GM19438 (cell line): Measurements from ENCODE around the gene TLE2.
A peak's percentile ranks its signal among the peaks of the same experiment; 100 is the strongest.
"Not testable (repeated sequence)": the region's sequence is repeated elsewhere in the genome, so short reads cannot be mapped to it uniquely, and the experiment has no call there.

ENCODE experiments used
- ATAC-seq: cut with Tn5 transposase; IDR thresholded peaks from one replicate; pipeline ENCODE4 v1.9.1; 2021; ENCODE audit warnings: low read depth; ENCODE audit not compliant: unreplicated experiment

Gene TLE2

GRCh38 chr19:2988568-2988967 lies 40.5 kb downstream of the TLE2 start:
- no peak for ATAC-seq

GRCh38 chr19:2987797-2988196 lies 41.3 kb downstream of the TLE2 start:
- no peak for ATAC-seq

- ATAC-seq, result no peak
These were observed 42.0 kb downstream of the TLE2 start for GRCh38 chr19:2986951-2987524.

- no peak for ATAC-seq
These were observed 44.9 kb downstream of the TLE2 start for GRCh38 chr19:2984215-2984528.

- ATAC-seq, result no peak
These were observed 45.5 kb downstream of the TLE2 start for GRCh38 chr19:2983351-2984214.

- no peak for ATAC-seq
These were observed 46.1 kb downstream of the TLE2 start for GRCh38 chr19:2982983-2983350.

GRCh38 chr19:2982561-2982960 lies 46.5 kb downstream of the TLE2 start:
- no peak for ATAC-seq

- no peak for ATAC-seq
These were observed 47.2 kb downstream of the TLE2 start for GRCh38 chr19:2981898-2982297.

GRCh38 chr19:2978772-2979171 lies 50.3 kb downstream of the TLE2 start:
- no peak for ATAC-seq

GRCh38 chr19:2978166-2978767 lies 50.8 kb downstream of the TLE2 start:
- ATAC-seq, result no peak

GRCh38 chr19:2977746-2978138 lies 51.3 kb downstream of the TLE2 start:
- peak; percentile 15 for ATAC-seq

- peak; percentile 86 for ATAC-seq
These were observed 51.9 kb downstream of the TLE2 start, which contains the start of gene TLE6 for GRCh38 chr19:2977001-2977745. Gene TLE6, plus strand, starts transcription at chr19:2977564. Its CDS starts 670 bp downstream, at chr19:2978234.

GRCh38 chr19:2976609-2977000 lies 52.5 kb downstream of the TLE2 start:
- ATAC-seq, result no peak

- ATAC-seq, result no peak
These were observed 54.6 kb downstream of the TLE2 start for GRCh38 chr19:2974342-2975041.

- no peak for ATAC-seq
These were observed 55.9 kb downstream of the TLE2 start for GRCh38 chr19:2973229-2973628.

- no peak for ATAC-seq
These were observed 58.8 kb downstream of the TLE2 start for GRCh38 chr19:2970201-2970835.

- ATAC-seq, result no peak
These were observed 60.0 kb downstream of the TLE2 start for GRCh38 chr19:2969104-2969504.

GRCh38 chr19:2967972-2968371 lies 61.1 kb downstream of the TLE2 start:
- no peak for ATAC-seq

GRCh38 chr19:2964874-2965273 lies 64.2 kb downstream of the TLE2 start:
- no peak for ATAC-seq

- ATAC-seq, result not testable (repeated sequence)
These were observed 65.4 kb downstream of the TLE2 start for GRCh38 chr19:2963631-2964030.
